ENCODE measurements around the gene ITGBL1.

ITGBL1 gene

GRCh38 chr13:101707659-101708058, 255.2 kb downstream of the ITGBL1 start:
- no peak overlapping the region for H3K27ac Mint-ChIP-seq
- H3K27me3 Mint-ChIP-seq (ENCODE audit: low read depth) = no peaks in the 10 kb centered on the region
- H3K4me3 Mint-ChIP-seq = no peak overlapping the region
- peaks cover 3% of the 10 kb centered on the region for H3K4me1 Mint-ChIP-seq (ENCODE audit: low read depth)
- H3K36me3 Mint-ChIP-seq (ENCODE audit: low read depth) = no peaks in the 10 kb centered on the region
- no peak for DNase-seq (ENCODE audit: low spot score)
- no peaks in the 10 kb centered on the region for H3K9me3 Mint-ChIP-seq

GRCh38 chr13:101708115-101708514, 255.6 kb downstream of the ITGBL1 start:
- no peak for DNase-seq (ENCODE audit: low spot score)
- Mint-ChIP-seq H3K4me3 (no peak overlapping the region), H3K4me1 (ENCODE audit: low read depth) (peaks cover 3% of the 10 kb centered on the region), H3K9me3 (no peaks in the 10 kb centered on the region), H3K36me3 (ENCODE audit: low read depth) (no peaks in the 10 kb centered on the region), H3K27ac (no peak overlapping the region), H3K27me3 (ENCODE audit: low read depth) (no peaks in the 10 kb centered on the region)

DNA sequence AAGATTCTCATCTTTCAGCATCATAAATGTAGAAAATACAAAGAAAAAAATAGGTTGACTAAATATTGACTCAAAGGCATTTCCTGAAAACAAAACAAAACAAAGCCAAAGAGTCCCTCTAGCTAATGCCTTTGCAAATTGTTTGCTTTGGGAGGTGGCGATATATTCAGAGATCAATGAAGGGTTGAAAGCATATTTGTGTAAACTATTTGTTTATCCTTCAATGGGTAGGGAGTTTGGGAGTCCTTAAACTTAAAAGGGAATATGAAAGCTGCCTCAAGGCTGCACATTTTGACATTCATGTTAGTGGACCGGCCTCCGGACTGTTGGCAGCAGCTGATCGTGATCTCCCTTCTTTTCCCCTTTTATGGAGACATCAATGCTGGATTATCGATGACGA, 257.5 kb downstream of the ITGBL1 start:
- Mint-ChIP-seq H3K4me3 (no peak overlapping the region), H3K36me3 (ENCODE audit: low read depth) (no peaks in the 10 kb centered on the region), H3K27ac (no peak overlapping the region), H3K27me3 (ENCODE audit: low read depth) (no peaks in the 10 kb centered on the region), H3K4me1 (ENCODE audit: low read depth) (peaks cover 3% of the 10 kb centered on the region), H3K9me3 (no peaks in the 10 kb centered on the region)
- no peak for DNase-seq (ENCODE audit: low spot score)

- Mint-ChIP-seq H3K27me3 (ENCODE audit: low read depth) (no peaks in the 10 kb centered on the region), H3K4me3 (no peak overlapping the region)
- DNase-seq (ENCODE audit: low spot score) = no peak
These were observed 259.0 kb downstream of the ITGBL1 start for GRCh38 chr13:101711307-101712025.

DNA sequence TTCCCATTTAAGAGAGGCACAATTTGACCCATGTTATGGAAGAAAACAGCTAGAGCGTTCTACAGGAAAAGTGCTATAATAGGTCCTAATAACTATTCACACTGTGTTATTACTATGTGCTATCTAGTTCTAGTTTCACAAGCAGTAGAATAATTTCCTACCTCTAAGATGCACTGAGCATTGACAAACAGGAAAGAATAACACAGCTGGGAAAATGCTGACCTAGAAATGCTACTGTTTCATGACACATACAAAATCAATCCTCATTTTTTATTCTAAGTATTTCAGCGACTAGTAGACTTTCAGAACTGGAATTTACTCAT, 259.5 kb downstream of the ITGBL1 start:
- Mint-ChIP-seq H3K9me3 (no peaks in the 10 kb centered on the region), H3K36me3 (ENCODE audit: low read depth) (no peaks in the 10 kb centered on the region), H3K4me1 (ENCODE audit: low read depth) (no peaks in the 10 kb centered on the region)

More at GRCh38 chr13:101711307-101712025, 259.0 kb downstream of the ITGBL1 start:
- Mint-ChIP-seq H3K36me3 (ENCODE audit: low read depth) (no peaks in the 10 kb centered on the region), H3K9me3 (no peaks in the 10 kb centered on the region), H3K4me1 (ENCODE audit: low read depth) (peaks cover 2% of the 10 kb centered on the region), H3K27ac (no peak overlapping the region)

DNA sequence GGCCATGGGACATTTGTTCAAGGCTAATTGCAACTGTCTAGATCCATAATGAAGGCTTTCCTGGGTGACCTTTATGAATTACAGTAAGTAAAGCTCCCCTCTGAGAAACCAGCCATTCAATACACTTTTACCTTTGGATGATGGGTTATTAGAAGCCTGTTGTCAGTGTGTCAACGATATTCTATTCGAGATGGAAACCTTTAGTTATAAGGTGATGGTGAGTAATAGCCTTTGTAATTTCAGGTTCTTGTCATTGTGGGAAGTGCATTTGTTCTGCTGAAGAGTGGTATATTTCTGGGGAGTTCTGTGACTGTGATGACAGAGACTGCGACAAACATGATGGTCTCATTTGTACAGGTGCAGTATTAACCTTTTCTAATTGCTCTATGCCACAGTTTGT, 261.7 kb downstream of the ITGBL1 start:
- no peaks in the 10 kb centered on the region for H3K36me3 Mint-ChIP-seq (ENCODE audit: low read depth)
- no peak for DNase-seq (ENCODE audit: low spot score)
- no peak overlapping the region for H3K4me3 Mint-ChIP-seq
- H3K9me3 Mint-ChIP-seq = no peaks in the 10 kb centered on the region
- no peaks in the 10 kb centered on the region for H3K27me3 Mint-ChIP-seq (ENCODE audit: low read depth)
- H3K4me1 Mint-ChIP-seq (ENCODE audit: low read depth) = no peaks in the 10 kb centered on the region
- H3K27ac Mint-ChIP-seq = no peak overlapping the region

More for the DNA sequence above, 259.5 kb downstream of the ITGBL1 start:
- DNase-seq (ENCODE audit: low spot score) = no peak
- no peaks in the 10 kb centered on the region for H3K27me3 Mint-ChIP-seq (ENCODE audit: low read depth)
- H3K4me3 Mint-ChIP-seq = no peak overlapping the region
- no peak overlapping the region for H3K27ac Mint-ChIP-seq

DNA sequence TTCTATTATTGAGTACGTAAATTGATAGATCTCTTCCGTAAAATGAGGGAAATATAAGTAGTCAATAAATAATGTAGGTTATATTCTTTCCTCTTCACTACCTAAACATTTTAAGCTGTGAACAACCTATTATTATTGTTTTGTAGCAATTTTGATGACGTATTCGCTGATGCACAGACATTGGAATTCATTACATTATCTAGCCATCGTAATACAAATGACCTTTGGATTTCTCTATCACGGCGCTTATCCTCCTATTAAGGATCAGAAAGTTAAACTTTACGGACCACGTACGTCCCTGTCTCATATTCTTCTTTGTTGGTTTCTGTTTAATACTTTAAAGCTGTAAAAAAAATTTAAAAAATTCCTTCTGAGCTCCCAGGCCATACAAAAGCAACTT, 264.9 kb downstream of the ITGBL1 start:
- Mint-ChIP-seq H3K27me3 (ENCODE audit: low read depth) (no peaks in the 10 kb centered on the region), H3K36me3 (ENCODE audit: low read depth) (no peaks in the 10 kb centered on the region), H3K27ac (no peak overlapping the region), H3K4me1 (ENCODE audit: low read depth) (no peaks in the 10 kb centered on the region), H3K9me3 (no peaks in the 10 kb centered on the region), H3K4me3 (no peak overlapping the region)
- no peak for DNase-seq (ENCODE audit: low spot score)

- Mint-ChIP-seq H3K27ac (no peak overlapping the region), H3K36me3 (ENCODE audit: low read depth) (no peaks in the 10 kb centered on the region), H3K4me1 (ENCODE audit: low read depth) (no peaks in the 10 kb centered on the region), H3K9me3 (no peaks in the 10 kb centered on the region), H3K4me3 (no peak overlapping the region), H3K27me3 (ENCODE audit: low read depth) (no peaks in the 10 kb centered on the region)
- no peak for DNase-seq (ENCODE audit: low spot score)
These were observed 266.0 kb downstream of the ITGBL1 start for GRCh38 chr13:101718496-101718895.

DNA sequence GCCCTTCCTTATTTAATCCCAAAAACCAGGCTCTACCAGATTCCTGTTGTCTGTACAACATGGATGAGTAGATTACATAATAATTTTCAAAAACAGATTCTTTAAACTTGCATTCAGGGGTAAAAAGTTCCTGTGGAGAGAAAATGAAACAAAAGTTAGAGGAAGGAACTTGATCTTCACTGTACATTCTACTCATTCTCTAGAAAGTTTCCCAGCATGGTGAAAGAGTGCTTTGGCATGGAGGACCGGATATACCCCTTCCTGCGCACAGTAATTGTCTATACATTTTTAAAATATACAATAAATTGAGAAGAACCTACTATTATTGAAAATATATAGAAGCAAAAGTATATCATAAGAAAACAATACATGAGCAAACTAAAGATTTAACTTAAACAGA, 274.2 kb downstream of the ITGBL1 start:
- no peaks in the 10 kb centered on the region for H3K36me3 Mint-ChIP-seq (ENCODE audit: low read depth)
- DNase-seq (ENCODE audit: low spot score) = no peak
- H3K27ac Mint-ChIP-seq = no peak overlapping the region
- no peak overlapping the region for H3K4me3 Mint-ChIP-seq
- H3K4me1 Mint-ChIP-seq (ENCODE audit: low read depth) = no peaks in the 10 kb centered on the region
- no peaks in the 10 kb centered on the region for H3K9me3 Mint-ChIP-seq
- no peaks in the 10 kb centered on the region for H3K27me3 Mint-ChIP-seq (ENCODE audit: low read depth)

DNA sequence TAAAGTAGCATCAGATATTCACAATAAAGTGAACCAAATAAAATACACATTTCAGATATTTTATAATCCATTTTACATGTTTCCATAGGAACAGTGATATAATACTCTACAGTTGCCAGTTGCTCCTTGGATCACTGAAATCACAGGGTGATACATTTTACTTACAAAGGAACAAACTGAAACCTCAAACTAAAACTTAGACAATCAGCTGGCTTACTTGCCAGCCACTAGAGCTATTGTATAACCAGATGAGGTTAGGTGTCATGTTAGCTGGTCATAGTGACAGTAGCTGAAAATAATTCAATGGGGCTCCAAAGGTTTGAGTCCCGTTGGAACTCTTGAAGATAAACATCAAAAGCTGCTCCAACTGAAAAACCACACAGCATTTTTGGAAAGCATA, 274.6 kb downstream of the ITGBL1 start:
- H3K9me3 Mint-ChIP-seq = no peaks in the 10 kb centered on the region
- no peak overlapping the region for H3K4me3 Mint-ChIP-seq
- no peaks in the 10 kb centered on the region for H3K4me1 Mint-ChIP-seq (ENCODE audit: low read depth)
- no peak overlapping the region for H3K27ac Mint-ChIP-seq
- DNase-seq (ENCODE audit: low spot score) = no peak
- H3K36me3 Mint-ChIP-seq (ENCODE audit: low read depth) = no peaks in the 10 kb centered on the region
- no peaks in the 10 kb centered on the region for H3K27me3 Mint-ChIP-seq (ENCODE audit: low read depth)

DNA sequence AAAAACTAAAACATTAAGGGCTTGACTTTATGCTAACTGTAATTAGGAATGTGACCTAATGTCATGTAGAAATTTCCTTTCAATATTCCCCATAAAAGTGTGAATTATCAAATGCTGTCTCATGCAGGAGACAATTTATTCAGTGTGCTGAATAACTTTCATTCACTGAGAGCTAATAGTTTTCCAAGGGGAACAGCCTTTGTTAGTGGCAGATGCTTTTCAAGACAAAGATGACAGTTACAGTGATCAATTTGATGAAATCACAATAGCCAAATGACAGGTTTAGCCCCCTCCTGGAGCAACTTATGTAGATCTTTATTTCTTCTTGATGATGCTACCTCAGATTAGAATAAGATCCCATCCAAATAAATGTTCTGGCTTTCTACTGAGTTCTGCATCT, 275.5 kb downstream of the ITGBL1 start:
- Mint-ChIP-seq H3K27ac (no peak overlapping the region), H3K9me3 (no peaks in the 10 kb centered on the region), H3K36me3 (ENCODE audit: low read depth) (no peaks in the 10 kb centered on the region), H3K4me3 (no peak overlapping the region), H3K27me3 (ENCODE audit: low read depth) (no peaks in the 10 kb centered on the region), H3K4me1 (ENCODE audit: low read depth) (no peaks in the 10 kb centered on the region)
- no peak for DNase-seq (ENCODE audit: low spot score)

GRCh38 chr13:101728615-101729014, 276.1 kb downstream of the ITGBL1 start:
- Mint-ChIP-seq H3K4me1 (ENCODE audit: low read depth) (no peaks in the 10 kb centered on the region), H3K27ac (no peak overlapping the region)

GRCh38 chr13:101730420-101731000, 278.0 kb downstream of the ITGBL1 start:
- DNase-seq (ENCODE audit: low spot score) = no peak
- Mint-ChIP-seq H3K27me3 (ENCODE audit: low read depth) (no peaks in the 10 kb centered on the region), H3K9me3 (no peaks in the 10 kb centered on the region)

More at GRCh38 chr13:101728615-101729014, 276.1 kb downstream of the ITGBL1 start:
- DNase-seq (ENCODE audit: low spot score) = no peak
- Mint-ChIP-seq H3K27me3 (ENCODE audit: low read depth) (no peaks in the 10 kb centered on the region), H3K9me3 (no peaks in the 10 kb centered on the region), H3K4me3 (no peak overlapping the region), H3K36me3 (ENCODE audit: low read depth) (no peaks in the 10 kb centered on the region)

DNA sequence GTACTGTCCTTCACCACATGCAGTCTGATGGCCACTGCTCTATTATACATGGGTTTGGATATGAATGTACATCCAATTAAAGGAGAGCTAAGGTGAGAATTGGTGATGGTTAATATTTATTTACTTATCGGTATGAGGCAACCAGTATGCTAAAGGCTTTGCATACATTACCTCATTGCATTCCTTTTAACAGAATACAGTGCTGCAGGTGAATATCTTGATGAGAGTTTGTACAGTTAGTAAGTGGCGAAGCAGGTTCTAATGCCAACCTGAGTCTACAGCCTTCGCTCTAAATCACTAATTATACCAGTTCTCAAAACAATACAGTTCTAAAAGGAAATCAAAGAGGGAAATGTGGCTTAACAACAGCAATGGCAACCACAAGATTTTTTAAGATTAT, 284.1 kb downstream of the ITGBL1 start:
- Mint-ChIP-seq H3K27ac (no peak overlapping the region), H3K4me1 (ENCODE audit: low read depth) (no peaks in the 10 kb centered on the region)

More at GRCh38 chr13:101730420-101731000, 278.0 kb downstream of the ITGBL1 start:
- Mint-ChIP-seq H3K4me3 (no peak overlapping the region), H3K36me3 (ENCODE audit: low read depth) (no peaks in the 10 kb centered on the region), H3K4me1 (ENCODE audit: low read depth) (no peaks in the 10 kb centered on the region), H3K27ac (no peak overlapping the region)

GRCh38 chr13:101738336-101738735, 285.9 kb downstream of the ITGBL1 start:
- Mint-ChIP-seq H3K36me3 (ENCODE audit: low read depth) (no peaks in the 10 kb centered on the region), H3K4me3 (no peak overlapping the region), H3K4me1 (ENCODE audit: low read depth) (no peaks in the 10 kb centered on the region), H3K9me3 (no peaks in the 10 kb centered on the region), H3K27ac (no peak overlapping the region), H3K27me3 (ENCODE audit: low read depth) (no peaks in the 10 kb centered on the region)
- DNase-seq (ENCODE audit: low spot score) = no peak

More for the DNA sequence above, 284.1 kb downstream of the ITGBL1 start:
- Mint-ChIP-seq H3K36me3 (ENCODE audit: low read depth) (no peaks in the 10 kb centered on the region), H3K27me3 (ENCODE audit: low read depth) (no peaks in the 10 kb centered on the region), H3K9me3 (no peaks in the 10 kb centered on the region), H3K4me3 (no peak overlapping the region)
- DNase-seq (ENCODE audit: low spot score) = no peak
